ENCODE results near the gene ZGPAT.

Gene ZGPAT

DNA sequence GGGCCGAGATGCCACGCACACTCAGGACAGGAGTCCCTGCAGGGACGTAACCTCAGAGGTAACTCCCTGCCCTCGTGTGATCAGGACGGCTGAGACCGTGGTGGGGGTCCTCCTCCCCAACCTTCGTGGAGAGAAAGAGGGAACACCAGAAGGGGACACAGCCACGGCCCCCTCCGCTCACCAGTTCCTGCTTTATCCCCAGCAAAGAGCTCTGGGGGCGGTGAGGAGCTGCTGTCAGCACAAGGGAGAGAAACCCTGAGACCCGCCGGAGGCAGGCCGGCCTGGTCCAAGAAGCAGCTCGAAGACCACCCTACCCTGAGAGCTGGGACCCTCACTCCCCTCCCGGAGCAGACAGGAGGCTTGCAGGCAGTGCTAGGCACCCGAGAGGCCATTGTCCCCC, 76.1 kb downstream of the ZGPAT start:
- H3K79me2 ChIP-seq (ENCODE audit: insufficient read depth, low read depth): no peaks in the 10 kb centered on the region
- H3K27ac ChIP-seq: no peak overlapping the region
- H3K36me3 ChIP-seq (ENCODE audit: insufficient read depth): no peaks in the 10 kb centered on the region
- H3K4me3 ChIP-seq (IDR thresholded peaks at IDR 0.05; ENCODE audit: insufficient read depth, low read depth, low read length): no peak overlapping the region
- TF ChIP-seq CTCF (conservative IDR thresholded peaks at IDR 0.05; ENCODE audit: low read depth, low read length): no peak
- H4K20me1 ChIP-seq (ENCODE audit: insufficient read depth): no peaks in the 10 kb centered on the region
- no peak overlapping the region for H3K9ac ChIP-seq
- H3K27me3 ChIP-seq (ENCODE audit: insufficient read depth, low read depth): peaks cover 37% of the 10 kb centered on the region
- no peak overlapping the region for H3K4me2 ChIP-seq
- H3K4me1 ChIP-seq (ENCODE audit: low read depth, poor library complexity, severe bottlenecking): peaks cover 8% of the 10 kb centered on the region
- H2AFZ ChIP-seq (ENCODE audit: low read depth): no peak overlapping the region

DNA sequence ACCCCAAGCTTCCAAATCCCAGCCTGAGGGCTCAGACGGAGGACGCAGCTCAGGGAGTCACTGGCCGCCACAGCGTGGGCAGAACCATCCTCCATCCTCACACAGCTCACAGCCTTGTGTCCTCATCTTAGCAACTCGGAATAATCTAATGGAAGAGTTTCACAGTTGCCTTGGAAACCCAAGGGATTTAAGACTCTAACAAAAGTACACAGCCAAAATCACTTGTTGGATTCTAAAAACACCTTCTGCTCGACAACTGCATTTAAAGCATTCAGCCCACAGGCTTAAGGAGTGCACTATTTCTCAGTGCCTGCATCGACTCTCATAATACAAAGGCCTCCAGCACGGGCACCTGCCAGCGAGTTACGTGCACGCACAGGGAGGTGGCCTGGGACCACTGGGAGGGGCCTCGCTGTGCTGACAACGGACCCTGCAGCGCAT, 77.9 kb downstream of the ZGPAT start:
- Histone ChIP-seq H3K79me2 (ENCODE audit: insufficient read depth, low read depth) (no peaks in the 10 kb centered on the region), H3K27ac (no peak overlapping the region), H4K20me1 (ENCODE audit: insufficient read depth) (no peaks in the 10 kb centered on the region), H2AFZ (ENCODE audit: low read depth) (no peak overlapping the region), H3K36me3 (ENCODE audit: insufficient read depth) (no peaks in the 10 kb centered on the region), H3K4me3 (IDR thresholded peaks at IDR 0.05; ENCODE audit: insufficient read depth, low read depth, low read length) (no peak overlapping the region), H3K4me1 (ENCODE audit: low read depth, poor library complexity, severe bottlenecking) (peaks cover 8% of the 10 kb centered on the region), H3K27me3 (ENCODE audit: insufficient read depth, low read depth) (peaks cover 43% of the 10 kb centered on the region), H3K9ac (no peak overlapping the region), H3K4me2 (no peak overlapping the region)
- no peak for TF ChIP-seq CTCF (conservative IDR thresholded peaks at IDR 0.05; ENCODE audit: low read depth, low read length)

Measured in KMS-11 (cell line).